SK-N-SH (cell line): ENCODE data around the gene MYLK. TPM values are rescaled to one million over a fixed set of nuclear protein-coding genes. Genes with fewer than 3 reads are reported as not detected.

Experiments
- CTCF ChIA-PET: fragments of 300-600, 350-600 bp; formaldehyde crosslinking; extraction: SDS; loops from one replicate; lab custom pipeline; 2021; lab: Yijun Ruan, JAX
- POLR2A ChIA-PET: fragments of 350-600 bp; sonication (Branson Sonifier 250); formaldehyde crosslinking; extraction: SDS; loops from one replicate; lab custom pipeline; 2020; ENCODE audit warnings: antibody characterized with exemption, inconsistent platforms; lab: Yijun Ruan, JAX
- DNase-seq: peaks from one replicate; pipeline ENCODE4 v3.0.0; 2012
- H2AFZ ChIP-seq: fragments of 200-600 bp; sonication (generic); 2 replicates; pipeline ENCODE4 v1.8.1; 2016; ENCODE audit warnings: antibody characterized with exemption, mild to moderate bottlenecking, low read depth
- H3F3A ChIP-seq: fragments of 200-600 bp; sonication (generic); replicated peaks from 2 replicates; pipeline ENCODE3; 2016; ENCODE audit warnings: antibody characterized with exemption, mild to moderate bottlenecking; ENCODE audit not compliant: insufficient read depth
- H3K27ac ChIP-seq, 2 experiments: fragments of 200-500 bp in 1 of 2; fragments of 200-600 bp in 1 of 2; sonication (Bioruptor generic) in 1 of 2; sonication (generic), shearing (Covaris generic) in 1 of 2; 2 replicates each; pipeline versions ENCODE4 v1.5.1 to v1.6.1; 2014 to 2016; ENCODE audit warnings: low read depth in 2 of 2, inconsistent platforms in 1 of 2, low read length in 1 of 2, mild to moderate bottlenecking in 1 of 2, mixed read lengths in 1 of 2
- H3K27me3 ChIP-seq: fragments of 200-600 bp; sonication (generic), shearing (Covaris generic); 2 replicates; pipeline ENCODE4 v1.6.1; 2016; ENCODE audit warnings: mixed run types; ENCODE audit not compliant: insufficient read depth
- H3K36me3 ChIP-seq, 2 experiments: fragments of 200-500 bp in 1 of 2; fragments of 200-600 bp in 1 of 2; sonication (Bioruptor generic) in 1 of 2; sonication (generic) in 1 of 2; replicated peaks in 1 of 2; 2 replicates each; pipeline versions ENCODE3 to v1.5.1; 2014 to 2016; ENCODE audit warnings: low read length in 1 of 2, mild to moderate bottlenecking in 1 of 2; ENCODE audit not compliant: insufficient read depth in 2 of 2, control insufficient read depth in 1 of 2
- H3K4me1 ChIP-seq, 2 experiments: fragments of 200-500 bp in 1 of 2; fragments of 200-600 bp in 1 of 2; sonication (Bioruptor generic) in 1 of 2; sonication (generic), shearing (Covaris generic) in 1 of 2; 2 replicates each; pipeline versions ENCODE4 v1.5.1 to v1.6.1; 2014 to 2016; ENCODE audit warnings: low read depth in 1 of 2, low read length in 1 of 2, mixed run types in 1 of 2; ENCODE audit not compliant: insufficient read depth in 2 of 2, control insufficient read depth in 1 of 2
- H3K4me2 ChIP-seq: fragments of 200-600 bp; sonication (generic), shearing (Covaris generic); 2 replicates; pipeline ENCODE4 v1.6.1; 2017; ENCODE audit warnings: mixed run types
- H3K4me3 ChIP-seq, 2 experiments: fragments of 200-500 bp in 1 of 2; fragments of 200-600 bp in 1 of 2; sonication (Bioruptor generic) in 1 of 2; sonication (generic), shearing (Covaris generic) in 1 of 2; 2 replicates each; pipeline versions ENCODE4 v1.5.1 to v1.8.1; 2014 to 2016; ENCODE audit warnings: low read depth in 2 of 2, inconsistent platforms in 1 of 2, low read length in 1 of 2, mild to moderate bottlenecking in 1 of 2, mixed read lengths in 1 of 2, moderate library complexity in 1 of 2
- H3K79me2 ChIP-seq: fragments of 200-600 bp; sonication (generic); 2 replicates; pipeline ENCODE4 v1.8.1; 2017; ENCODE audit warnings: mild to moderate bottlenecking; ENCODE audit not compliant: insufficient read depth
- H3K9ac ChIP-seq: fragments of 200-600 bp; sonication (generic); 2 replicates; pipeline ENCODE4 v1.6.1; 2017; ENCODE audit warnings: mixed run types
- H3K9me2 ChIP-seq: fragments of 200-600 bp; sonication (generic); 2 replicates; pipeline ENCODE4 v1.6.1; 2017; ENCODE audit warnings: mixed run types
- H3K9me3 ChIP-seq: fragments of 200-600 bp; sonication (generic); 2 replicates; pipeline ENCODE4 v1.6.1; 2017; ENCODE audit warnings: mixed run types, mild to moderate bottlenecking, moderate library complexity
- H4K20me1 ChIP-seq: fragments of 200-600 bp; sonication (generic); 2 replicates; pipeline ENCODE4 v1.6.1; 2017; ENCODE audit warnings: mild to moderate bottlenecking, mixed run types; ENCODE audit not compliant: insufficient read depth
- FOXJ3 ChIP-seq: sonication (generic); formaldehyde crosslinking; IDR thresholded peaks from 2 replicates; pipeline ENCODE4 v1.5.1; 2020; ENCODE audit warnings: mild to moderate bottlenecking, missing genetic modification reagents
- JUND ChIP-seq: IDR thresholded peaks from 2 replicates; pipeline ENCODE4 v1.4.0; 2012
- POLR2AphosphoS5 ChIP-seq: IDR thresholded peaks from 2 replicates; pipeline ENCODE4 v1.6.1; 2012; ENCODE audit warnings: low read depth, low read length
- REST ChIP-seq: IDR thresholded peaks from 2 replicates; pipeline ENCODE4 v1.6.1; 2012; ENCODE audit warnings: mild to moderate bottlenecking, low read depth, low read length, moderate library complexity
- SIN3A ChIP-seq: IDR thresholded peaks from 2 replicates; pipeline ENCODE4 v1.6.1; 2012; ENCODE audit warnings: low read depth, mild to moderate bottlenecking, low read length, moderate library complexity, borderline replicate concordance
- TEAD4 ChIP-seq: IDR thresholded peaks from 2 replicates; pipeline ENCODE4 v1.4.0; 2012; ENCODE audit warnings: mild to moderate bottlenecking, borderline replicate concordance; ENCODE audit not compliant: insufficient read depth
- YY1 ChIP-seq: IDR thresholded peaks from 2 replicates; pipeline ENCODE4 v1.4.0; 2012; ENCODE audit warnings: low read depth, mild to moderate bottlenecking
- WGBS: methylation state at CpG from one replicate; pipeline ENCODE4 v1.1.6; 2017; ENCODE audit warnings: low lambda C conversion rate; 5-methylcytosine and 5-hydroxymethylcytosine counted together
- polyA plus RNA-seq, 3 experiments: library from polyadenylated mRNA; depleted of rRNA; stranded (reverse); fragments of >200 nt; gene quantifications; 2 replicates each; pipeline ENCODE4 v1.2.3, GENCODE V29; 2012

The MYLK gene
- polyA plus RNA-seq, 1 of the 3 experiments (the other 2 are of a cell fraction), result 272 TPM

GRCh38 chr3:123610331-123610730 lies 273.8 kb downstream of the MYLK start:
- no peaks in the 10 kb centered on the region for H3K9me2 ChIP-seq
- H3F3A ChIP-seq, result peaks cover 40% of the 10 kb centered on the region
- no peak overlapping the region; a peak in 1 of 4 replicates for H3K27ac ChIP-seq
- H3K4me3 ChIP-seq, result no peak overlapping the region
- no peak for DNase-seq
- H3K27me3 ChIP-seq, result no peaks in the 10 kb centered on the region
- no peak overlapping the region for H2AFZ ChIP-seq
- no peak overlapping the region for H3K9ac ChIP-seq
- H4K20me1 ChIP-seq, result no peaks in the 10 kb centered on the region; the same call in 1 of the 2 replicates
- ChIA-PET CTCF (no interaction called here), POLR2A (no interaction called here)
- H3K36me3 ChIP-seq, result peaks cover 49 to 55% of the 10 kb centered on the region in 2 experiments
- no peaks in the 10 kb centered on the region for H3K9me3 ChIP-seq
- no peak overlapping the region for H3K4me2 ChIP-seq
- H3K4me1 ChIP-seq, result peaks cover 0 to 7% of the 10 kb centered on the region in 2 experiments; a peak in 2 of 4 replicates
- WGBS, result 97% methylated on average over 3 of the region's 3 CpGs
- TF ChIP-seq SIN3A, result no peak
- TF ChIP-seq FOXJ3 (CRISPR knock-in tag), result no peak
- peaks cover 5% of the 10 kb centered on the region; the same call in 1 of the 2 replicates for H3K79me2 ChIP-seq

- no peaks in the 10 kb centered on the region; the same call in 1 of the 2 replicates for H4K20me1 ChIP-seq
- no peak for TF ChIP-seq YY1
- no peak for TF ChIP-seq SIN3A
- no peak for TF ChIP-seq JUND
- TF ChIP-seq POLR2AphosphoS5, result no peak
- no peak for TF ChIP-seq FOXJ3 (CRISPR knock-in tag)
- TF ChIP-seq REST, result no peak
- no peak for TF ChIP-seq TEAD4
- TF ChIP-seq, all 33 proteins: peak for 0
- no peak for DNase-seq
- H3K9me3 ChIP-seq, result no peaks in the 10 kb centered on the region
- no peak overlapping the region for H3K4me2 ChIP-seq
- ChIA-PET POLR2A (no interaction called here), CTCF (interaction anchor here (0.9 kb wide), 1 partner anchor 44 kb away, joined by 3 read pairs; no protein-coding TSS in a partner anchor)
- peaks cover 46 to 47% of the 10 kb centered on the region in 2 experiments for H3K36me3 ChIP-seq
- no peak overlapping the region for H2AFZ ChIP-seq
- H3K79me2 ChIP-seq, result peaks cover 5% of the 10 kb centered on the region; the same call in 1 of the 2 replicates
- WGBS, result 100% methylated on average over 5 of the region's 5 CpGs
- H3K27me3 ChIP-seq, result no peaks in the 10 kb centered on the region
- no peak overlapping the region for H3K4me3 ChIP-seq
- H3K9me2 ChIP-seq, result no peaks in the 10 kb centered on the region
- no peak overlapping the region for H3K27ac ChIP-seq
- peaks cover 0 to 17% of the 10 kb centered on the region in 2 experiments; a peak in 3 of 4 replicates for H3K4me1 ChIP-seq
- peaks cover 44% of the 10 kb centered on the region for H3F3A ChIP-seq
- H3K9ac ChIP-seq, result no peak overlapping the region
These were observed 275.1 kb downstream of the MYLK start for GRCh38 chr3:123609063-123609462.
